Measurements from ENCODE around the gene ZNF362.
A peak's percentile ranks its signal among the peaks of the same experiment; 100 is the strongest.

ZNF362 gene

DNA sequence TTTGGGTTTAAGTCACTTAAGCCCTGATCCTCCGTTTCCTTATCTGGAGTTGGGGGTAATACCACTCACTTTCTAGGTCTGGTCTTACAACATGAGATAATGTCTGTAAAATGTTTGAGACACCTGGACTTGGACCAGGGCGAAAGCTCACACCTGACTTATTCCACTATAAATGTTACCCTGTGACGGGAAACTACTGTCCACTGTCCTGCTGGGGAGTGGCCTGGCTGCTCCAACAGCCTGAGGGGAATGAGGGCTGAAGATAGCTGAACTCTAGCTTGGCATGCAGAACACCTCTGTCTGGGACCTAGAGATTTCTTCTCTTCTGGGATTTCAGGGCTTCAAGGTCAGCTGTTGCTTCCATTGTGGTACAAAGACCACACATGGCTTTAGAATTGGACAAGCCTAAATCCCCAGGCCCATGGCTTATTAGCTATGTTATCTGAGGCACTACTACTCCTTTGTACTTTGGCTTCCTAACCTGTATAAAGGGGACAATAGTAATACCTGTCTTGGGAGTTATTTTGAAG lies 74.1 kb downstream of the ZNF362 start:
- DNase-seq: no peak

GRCh38 chr1:33330906-33331305 lies 74.6 kb downstream of the ZNF362 start:
- DNase-seq: no peak

DNA sequence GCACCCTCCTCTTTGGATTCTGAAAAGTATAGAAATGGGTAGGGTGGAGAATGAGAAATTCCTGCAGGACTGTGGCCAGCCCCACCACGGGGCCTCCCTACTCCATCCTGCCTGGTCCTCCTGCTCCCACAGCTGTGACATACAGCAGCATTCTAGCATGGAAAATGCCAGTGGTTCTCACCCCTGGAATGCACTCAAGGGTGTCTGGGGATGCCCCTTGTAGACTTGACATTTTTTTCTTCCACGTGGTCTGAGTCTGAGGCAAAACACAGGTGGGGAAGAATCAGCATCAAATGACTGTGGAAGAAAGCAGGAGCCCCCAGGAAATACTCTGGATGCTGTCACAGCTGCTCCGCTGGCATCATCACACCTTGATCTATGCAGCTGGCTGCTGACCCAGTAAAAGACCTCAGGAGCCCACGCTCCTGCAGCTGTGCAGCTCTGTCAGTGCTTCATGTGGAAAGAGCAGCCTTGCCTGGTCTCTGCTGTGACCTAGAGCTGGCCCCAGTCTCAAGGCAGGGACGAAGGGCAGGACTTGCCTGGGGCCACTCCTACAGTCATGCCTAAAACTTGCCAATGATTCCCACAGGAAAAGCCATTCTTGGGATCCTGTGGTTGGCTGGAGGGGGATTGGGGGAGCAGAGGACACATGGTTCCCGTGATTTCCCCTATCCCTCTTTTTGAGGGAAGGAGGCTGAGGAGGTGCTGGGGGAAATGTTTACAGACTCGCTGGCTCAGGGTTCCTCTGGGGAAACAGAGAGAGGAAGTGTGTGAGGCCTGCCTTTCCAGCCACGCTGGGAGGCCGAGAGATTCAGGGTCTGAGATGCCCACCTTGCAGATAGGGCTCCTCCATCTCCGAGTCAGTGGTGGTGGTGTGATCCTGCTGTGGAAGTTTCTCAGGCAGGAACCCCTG lies 75.4 kb downstream of the ZNF362 start:
- DNase-seq: no peak

- DNase-seq: no peak
These were observed 76.1 kb downstream of the ZNF362 start for GRCh38 chr1:33332357-33332789.

GRCh38 chr1:33332881-33333280 lies 76.6 kb downstream of the ZNF362 start:
- no peak for DNase-seq

- DNase-seq: peak; percentile 87
These were observed 77.8 kb downstream of the ZNF362 start for GRCh38 chr1:33334081-33334552.

DNA sequence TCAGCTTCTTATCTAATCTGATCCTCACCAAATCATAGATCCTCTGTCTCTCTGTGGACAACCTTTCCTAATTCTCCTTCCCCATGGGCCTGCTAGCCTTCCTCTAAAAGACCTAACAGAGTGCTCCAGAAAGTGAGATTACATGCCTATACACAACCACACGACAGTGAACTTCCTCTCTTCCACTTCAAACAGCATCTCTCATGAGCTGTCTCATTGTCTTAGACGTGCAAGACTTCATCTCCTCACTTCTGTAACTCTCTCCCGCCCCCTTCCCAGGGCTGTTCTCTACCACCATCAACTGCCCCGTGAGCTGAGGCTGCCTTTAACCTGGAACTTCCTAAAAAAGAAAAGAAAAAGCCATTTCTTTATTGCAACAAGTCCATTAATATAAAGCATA lies 78.7 kb downstream of the ZNF362 start:
- DNase-seq: peak; percentile 82

DNA sequence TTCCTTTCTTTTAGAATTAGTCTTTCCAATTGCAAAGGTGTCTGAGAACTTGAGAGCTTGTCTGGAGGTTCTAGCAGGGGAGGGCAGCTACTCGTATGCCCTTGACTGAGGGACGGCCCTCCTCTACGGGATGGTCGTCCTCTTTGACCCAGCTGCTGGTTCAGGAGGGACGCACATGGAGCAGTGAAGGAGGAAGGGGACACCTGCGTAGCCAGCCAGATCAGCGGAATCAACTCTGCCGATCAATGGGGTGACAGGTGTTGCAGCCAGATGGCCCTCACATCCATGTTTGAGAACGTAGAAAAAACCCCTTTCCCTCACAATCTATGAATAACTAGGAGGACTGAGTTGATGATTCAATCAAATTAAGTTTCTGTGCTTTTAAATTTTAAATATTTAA lies 80.3 kb downstream of the ZNF362 start:
- DNase-seq: no peak

DNA sequence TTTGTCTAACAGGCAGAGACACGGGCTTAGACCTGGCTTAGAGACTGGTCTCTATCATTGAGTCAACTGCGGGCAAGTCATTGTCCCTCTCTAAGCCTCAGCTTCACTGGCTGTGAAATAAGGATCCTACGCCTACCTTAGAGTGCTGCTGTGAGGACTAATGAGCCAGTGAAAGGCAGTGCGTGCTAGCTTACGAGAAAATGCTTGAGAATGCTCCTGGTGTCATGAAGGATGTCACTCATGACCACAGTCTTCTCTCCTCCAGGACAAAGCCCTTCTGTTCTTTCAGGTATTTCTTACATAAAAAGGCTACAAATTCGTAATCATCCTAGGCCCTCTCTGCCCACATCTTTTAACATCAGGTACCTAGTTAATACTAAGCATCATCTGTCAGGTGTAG lies 81.1 kb downstream of the ZNF362 start:
- DNase-seq: no peak

DNA sequence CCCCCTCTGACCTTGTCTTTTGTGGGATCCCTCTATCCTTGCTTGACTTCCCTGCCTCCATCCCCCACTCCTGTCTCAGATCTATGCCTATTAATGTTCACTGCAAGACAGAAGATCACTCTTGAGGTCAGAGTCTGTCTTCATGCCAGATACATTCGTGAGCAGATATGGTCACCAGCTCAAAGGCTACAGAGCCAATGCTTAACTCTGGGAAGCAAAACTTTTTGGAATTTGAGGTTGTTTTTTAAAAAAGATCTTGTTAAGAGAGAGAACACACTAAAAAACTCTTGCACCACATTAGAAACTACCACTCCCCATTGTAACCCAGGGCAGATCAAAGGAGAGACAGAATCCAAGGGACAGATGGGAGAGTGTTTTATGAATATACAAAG lies 81.8 kb downstream of the ZNF362 start:
- DNase-seq: no peak

DNA sequence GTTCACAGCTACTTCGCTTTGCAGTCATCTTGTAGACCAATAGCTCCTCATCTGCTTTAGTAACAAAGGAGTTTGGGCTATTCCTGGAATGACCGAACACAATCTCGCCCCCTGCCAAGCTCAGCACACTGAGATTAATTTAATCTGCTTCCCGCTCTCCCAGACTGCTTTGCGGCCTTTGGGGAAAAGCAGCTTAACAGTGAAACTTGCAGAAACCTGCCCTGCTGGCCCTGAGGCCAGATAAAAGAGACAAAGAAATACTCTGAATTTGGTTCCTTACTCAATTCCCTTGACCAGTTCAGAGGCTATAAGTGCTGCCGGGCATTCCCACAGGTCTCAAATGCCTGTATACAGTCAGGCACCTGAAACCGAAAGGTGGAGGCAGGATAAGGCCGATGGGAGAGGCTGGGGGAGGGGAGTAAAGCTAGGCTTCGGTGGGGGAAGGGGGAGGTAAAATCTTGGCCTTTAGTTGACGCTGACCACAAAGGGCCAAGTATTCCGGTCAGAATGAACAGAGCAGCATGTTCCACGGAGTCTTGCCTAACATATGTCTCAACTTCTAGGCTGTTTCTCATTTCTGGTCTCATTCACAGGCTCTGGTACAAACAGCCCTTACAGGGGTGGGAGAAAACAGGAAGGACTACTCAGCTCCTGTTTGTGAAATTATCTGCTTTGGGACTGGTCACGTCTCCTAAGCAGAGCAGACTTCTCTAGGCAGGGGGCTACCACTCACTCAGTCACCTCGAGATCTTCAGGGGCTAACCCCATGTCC lies 82.3 kb downstream of the ZNF362 start:
- DNase-seq: peak; percentile 93

GRCh38 chr1:33339413-33339812 lies 83.1 kb downstream of the ZNF362 start:
- DNase-seq: no peak

GRCh38 chr1:33341190-33341589 lies 84.9 kb downstream of the ZNF362 start:
- no peak for DNase-seq

DNA sequence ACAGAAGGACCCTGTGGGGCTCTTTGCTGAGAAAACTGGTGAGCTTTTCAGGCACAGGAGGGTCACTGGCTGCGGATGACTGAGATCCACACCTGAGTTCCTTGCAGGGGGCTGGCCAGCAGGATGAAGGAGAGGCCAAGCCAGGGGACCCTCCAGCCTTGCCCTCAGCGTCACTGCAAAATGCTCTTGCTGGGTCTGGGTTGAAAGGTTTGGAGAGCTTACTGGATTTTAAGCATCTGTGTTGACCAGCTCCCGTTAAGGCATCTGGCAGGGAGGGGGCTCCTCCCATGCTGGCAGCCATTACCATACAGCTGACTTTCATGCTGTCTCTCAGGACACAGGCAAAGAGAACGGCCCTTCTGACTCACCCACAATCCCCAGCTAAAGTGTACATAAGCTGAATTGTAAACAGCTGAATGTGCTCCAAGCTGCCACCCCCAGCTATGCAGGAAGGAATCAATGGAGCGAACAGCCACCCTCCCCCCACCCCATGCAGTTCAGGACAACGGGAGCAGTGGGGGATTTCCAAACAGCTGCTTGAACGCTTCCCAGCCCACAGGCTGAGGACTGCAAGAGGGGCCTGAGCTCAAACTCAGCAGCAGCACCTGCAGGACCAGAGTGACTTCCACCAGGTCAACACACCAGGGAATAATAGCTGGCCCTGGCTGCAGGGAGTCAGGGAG lies 85.9 kb downstream of the ZNF362 start:
- DNase-seq: peak; percentile 47

DNA sequence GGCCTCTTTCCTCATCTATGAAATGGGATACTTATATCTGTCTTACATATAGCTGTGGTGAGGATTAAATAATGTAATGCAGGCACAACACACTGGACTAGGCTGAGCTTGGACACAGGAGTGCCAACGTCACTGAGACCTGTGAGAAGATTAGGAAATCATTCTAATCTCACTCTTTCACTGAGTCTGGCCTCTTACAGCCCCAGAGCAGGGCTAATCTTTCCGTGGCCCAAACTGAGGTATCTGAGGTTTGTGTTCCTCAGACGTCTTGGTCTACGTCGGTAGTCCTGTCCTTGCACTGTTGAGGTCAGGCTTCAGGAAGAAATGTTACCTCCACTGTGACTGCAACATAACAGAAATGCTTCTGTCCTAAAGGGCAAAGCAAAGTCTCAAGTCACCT lies 87.2 kb downstream of the ZNF362 start:
- DNase-seq: no peak

DNA sequence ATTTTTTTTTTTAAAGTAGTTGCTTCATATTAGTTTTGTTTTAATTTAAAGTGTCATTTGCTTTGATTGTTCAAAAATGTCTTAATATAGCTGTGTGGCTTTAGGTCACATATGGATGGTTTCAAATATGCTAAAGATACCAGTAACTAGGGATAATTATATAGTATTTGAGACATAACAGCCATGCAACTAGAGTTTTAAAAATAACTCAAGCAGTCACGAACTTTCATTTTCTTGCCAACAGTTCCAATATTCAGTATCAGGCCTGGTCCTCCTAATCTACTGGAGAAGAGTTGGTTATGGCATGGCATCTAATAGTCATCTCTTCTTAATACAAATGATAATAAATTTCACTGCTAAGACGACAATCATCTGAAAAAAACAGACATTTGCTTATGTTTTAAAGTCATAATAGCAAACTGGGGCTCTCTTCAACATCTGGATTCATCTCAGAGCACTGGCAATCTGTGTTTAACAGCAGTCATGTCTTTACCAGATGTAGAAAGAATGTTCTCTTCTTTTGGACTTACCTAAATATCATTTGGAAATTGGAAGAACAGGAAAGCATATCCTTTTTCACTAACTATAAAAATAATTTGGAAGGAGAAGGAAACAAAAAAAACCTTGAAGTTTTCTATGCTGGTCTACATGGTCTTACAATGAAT lies 88.7 kb downstream of the ZNF362 start:
- DNase-seq: no peak

GRCh38 chr1:33346533-33346926 lies 90.2 kb downstream of the ZNF362 start:
- peak; percentile 44 for DNase-seq

DNA sequence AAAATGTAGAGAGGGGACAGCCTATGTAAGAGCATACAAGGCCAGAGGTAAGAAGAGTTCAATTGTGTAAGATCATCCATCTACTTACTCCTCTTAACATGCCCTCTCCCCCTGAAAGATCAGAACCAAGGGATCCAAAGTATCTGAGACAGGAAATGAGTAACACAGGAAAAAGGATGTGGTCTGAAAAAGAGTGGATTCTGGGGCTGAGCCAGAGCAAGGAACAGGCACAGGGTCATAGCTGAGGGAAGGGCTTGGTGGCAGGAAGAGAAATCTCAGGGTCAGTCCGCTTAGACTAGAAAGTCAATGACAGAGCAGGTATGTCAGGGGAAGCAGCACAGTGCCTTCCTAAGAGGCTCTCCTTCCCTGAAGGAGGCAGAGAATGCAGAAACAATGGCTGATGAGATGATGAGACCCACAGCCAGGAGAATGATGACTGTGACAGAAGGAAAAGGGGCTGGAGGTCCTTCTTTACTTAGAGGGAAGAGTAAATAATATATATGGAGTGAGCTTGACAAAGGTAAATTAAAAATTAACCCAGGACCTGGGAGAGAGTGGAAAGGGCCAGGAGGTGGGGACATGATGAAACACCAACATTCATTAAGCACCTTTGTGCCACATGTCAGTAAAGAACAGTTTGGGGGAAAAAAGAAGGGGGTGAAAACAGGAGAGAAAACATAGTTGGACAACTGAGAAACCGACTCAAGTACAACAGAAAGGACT lies 90.8 kb downstream of the ZNF362 start:
- DNase-seq: peak; percentile 67

- DNase-seq: no peak
These were observed 91.3 kb downstream of the ZNF362 start for GRCh38 chr1:33347650-33347992.

DNA sequence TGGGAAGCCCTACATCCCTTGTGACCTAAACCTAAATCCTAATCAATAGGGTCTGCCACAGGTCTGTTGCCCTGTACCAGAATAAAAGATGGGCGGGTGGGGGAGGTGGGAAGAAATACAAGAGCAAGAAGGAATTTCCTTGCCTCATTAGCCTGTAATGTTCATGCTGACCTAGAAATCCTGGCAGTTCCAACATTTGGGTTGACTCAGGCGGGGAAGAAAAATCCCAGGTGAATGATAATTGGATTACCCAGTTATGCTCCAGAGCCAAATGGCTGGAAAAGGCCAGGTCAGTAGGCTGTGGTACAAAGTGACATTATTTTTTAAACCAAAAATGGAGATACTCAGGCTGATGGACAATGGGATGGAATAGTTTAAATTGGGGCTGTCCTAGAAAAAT lies 91.9 kb downstream of the ZNF362 start:
- DNase-seq: no peak

GRCh38 chr1:33348676-33349080 lies 92.4 kb downstream of the ZNF362 start:
- peak; percentile 48 for DNase-seq
